K562 (cell line): ENCODE data around the gene PLK5. TPM values are rescaled to one million over a fixed set of nuclear protein-coding genes. Genes with fewer than 3 reads are reported as not detected.
A peak's percentile ranks its signal among the peaks of the same experiment; 100 is the strongest.

Experiments
- ARID1B ChIP-seq: fragments of 450-650 bp; IDR thresholded peaks from 2 replicates; pipeline ENCODE4 v1.6.1; 2016; ENCODE audit warnings: antibody characterized with exemption, mild to moderate bottlenecking, inconsistent platforms
- BRD4 ChIP-seq: fragments of 200-600 bp; sonication (generic); IDR thresholded peaks from 2 replicates; pipeline ENCODE4 v1.6.1; 2017; ENCODE audit warnings: inconsistent platforms
- CHD2 ChIP-seq: IDR thresholded peaks from 2 replicates; pipeline ENCODE4 v1.6.1; 2011; ENCODE audit warnings: low read depth, low read length
- GTF2E2 ChIP-seq: fragments of 200-800 bp; sonication (Bioruptor generic); IDR thresholded peaks from 2 replicates; pipeline ENCODE4 v1.6.1; 2016; ENCODE audit warnings: missing genetic modification characterization, missing compliant biosample characterization
- HDAC2 ChIP-seq: fragments of 450-650 bp; IDR thresholded peaks from 2 replicates; pipeline ENCODE4 v1.6.1; 2016; ENCODE audit warnings: mild to moderate bottlenecking
- HDAC8 ChIP-seq: fragments of 450-650 bp; IDR thresholded peaks from 2 replicates; pipeline ENCODE4 v1.6.1; 2016; ENCODE audit warnings: mild to moderate bottlenecking, missing genetic modification characterization, moderate library complexity, missing compliant biosample characterization
- JUN ChIP-seq, 2 experiments: sonication (generic) in 1 of 2; formaldehyde crosslinking in 1 of 2; IDR thresholded peaks; 2 replicates each; pipeline versions ENCODE4 v1.6.1 to v1.8.0; 2012 to 2022; ENCODE audit warnings: borderline replicate concordance in 2 of 2, mild to moderate bottlenecking in 2 of 2, improper control_type of control experiment in 1 of 2, low read depth in 1 of 2, low read length in 1 of 2, missing genetic modification reagents in 1 of 2
- KDM2B ChIP-seq: fragments of 250-450 bp; sonication (Bioruptor Pico); IDR thresholded peaks from 2 replicates; pipeline ENCODE4 v1.8.0; 2021; ENCODE audit warnings: mild to moderate bottlenecking, moderate library complexity
- MTA3 ChIP-seq: fragments of 450-650 bp; formaldehyde crosslinking; IDR thresholded peaks from 2 replicates; pipeline ENCODE4 v1.6.1; 2017; ENCODE audit warnings: mild to moderate bottlenecking, borderline replicate concordance
- NEUROD1 ChIP-seq: fragments of 150-350 bp; IDR thresholded peaks from 2 replicates; pipeline ENCODE4 v1.6.1; 2014; ENCODE audit warnings: borderline replicate concordance, low read length, low read depth; ENCODE audit not compliant: partially characterized antibody
- PHTF2 ChIP-seq: fragments of 250-450 bp; sonication (Bioruptor Pico); IDR thresholded peaks from 2 replicates; pipeline ENCODE4 v1.5.0; 2021; ENCODE audit warnings: mild to moderate bottlenecking
- RNF2 ChIP-seq: sonication (generic); IDR thresholded peaks from 2 replicates; pipeline ENCODE4 v1.6.1; 2016
- TEAD1 ChIP-seq, 2 experiments: fragments of 450-650 bp in 1 of 2; sonication (generic) in 1 of 2; formaldehyde crosslinking; IDR thresholded peaks; 2 replicates each; pipeline versions ENCODE4 v1.4.0 to v1.8.0; 2020 to 2022; ENCODE audit warnings: mild to moderate bottlenecking in 2 of 2, missing genetic modification reagents in 1 of 2
- ZNF354B ChIP-seq: fragments of 250-450 bp; sonication (Bioruptor Pico); IDR thresholded peaks from 2 replicates; pipeline ENCODE4 v1.4.0; 2020
- polyA plus RNA-seq, 8 experiments: library from polyadenylated mRNA; depleted of rRNA in 4 of 8; stranded (reverse) in 5 of 8; unstranded in 3 of 8; fragments of >200 nt; fragmentation: Nextera tagmentation in 2 of 8; fragmentation: Illumina TruSeq in 1 of 8; extraction: Ambion mirVana in 2 of 8; extraction: Trizol in 1 of 8; gene quantifications; 2 replicates each; pipeline versions ENCODE4 v1.2.1 to v1.2.3, GENCODE V29; 2011 to 2014; ENCODE audit warnings: inconsistent platforms in 1 of 8, missing spikeins in 1 of 8
- total RNA-seq, 7 experiments: library from RNA; depleted of rRNA in 6 of 7; stranded (reverse); fragments of >200 nt in 6 of 7; fragmentation: Illumina TruSeq in 2 of 7; extraction: Trizol in 2 of 7; gene quantifications; 2 replicates each; pipeline versions ENCODE4 v1.2.1 to v1.2.3, GENCODE V29; 2011 to 2021; ENCODE audit warnings: low replicate concordance in 1 of 7
- TF ChIP-seq, protein P1 (sequence below): sonication (generic); formaldehyde crosslinking; IDR thresholded peaks from 2 replicates; pipeline ENCODE4 v1.4.0; 2020; ENCODE audit warnings: mild to moderate bottlenecking, missing genetic modification reagents
- TF ChIP-seq, protein P2 (sequence below), 3 experiments: fragments of 200-800 bp in 1 of 3; fragments of 250-450 bp in 1 of 3; fragments of 450-650 bp in 1 of 3; sonication (Bioruptor Pico) in 1 of 3; sonication (Bioruptor generic) in 1 of 3; formaldehyde crosslinking in 1 of 3; IDR thresholded peaks; 2 replicates each; pipeline versions ENCODE4 v1.6.1 to v1.8.0; 2016 to 2022; ENCODE audit warnings: mild to moderate bottlenecking in 2 of 3, missing genetic modification characterization in 2 of 3, missing compliant biosample characterization in 1 of 3, moderate library complexity in 1 of 3
- TF ChIP-seq, protein P3 (sequence below): IDR thresholded peaks from 2 replicates; pipeline ENCODE4 v1.6.1; 2014; ENCODE audit warnings: antibody characterized with exemption
- TF ChIP-seq, protein P4 (sequence below): sonication (generic); formaldehyde crosslinking; IDR thresholded peaks from 2 replicates; pipeline ENCODE4 v1.8.0; 2022; ENCODE audit warnings: mild to moderate bottlenecking, low read depth, missing genetic modification reagents

The PLK5 gene
- total and polyA plus RNA-seq, 9 of the 15 experiments (the other 6 are each of a cell fraction or from before 2014, with no cell fraction given), result 0.04 to 0.23 (median 0.11) TPM; not detected in 5

DNA sequence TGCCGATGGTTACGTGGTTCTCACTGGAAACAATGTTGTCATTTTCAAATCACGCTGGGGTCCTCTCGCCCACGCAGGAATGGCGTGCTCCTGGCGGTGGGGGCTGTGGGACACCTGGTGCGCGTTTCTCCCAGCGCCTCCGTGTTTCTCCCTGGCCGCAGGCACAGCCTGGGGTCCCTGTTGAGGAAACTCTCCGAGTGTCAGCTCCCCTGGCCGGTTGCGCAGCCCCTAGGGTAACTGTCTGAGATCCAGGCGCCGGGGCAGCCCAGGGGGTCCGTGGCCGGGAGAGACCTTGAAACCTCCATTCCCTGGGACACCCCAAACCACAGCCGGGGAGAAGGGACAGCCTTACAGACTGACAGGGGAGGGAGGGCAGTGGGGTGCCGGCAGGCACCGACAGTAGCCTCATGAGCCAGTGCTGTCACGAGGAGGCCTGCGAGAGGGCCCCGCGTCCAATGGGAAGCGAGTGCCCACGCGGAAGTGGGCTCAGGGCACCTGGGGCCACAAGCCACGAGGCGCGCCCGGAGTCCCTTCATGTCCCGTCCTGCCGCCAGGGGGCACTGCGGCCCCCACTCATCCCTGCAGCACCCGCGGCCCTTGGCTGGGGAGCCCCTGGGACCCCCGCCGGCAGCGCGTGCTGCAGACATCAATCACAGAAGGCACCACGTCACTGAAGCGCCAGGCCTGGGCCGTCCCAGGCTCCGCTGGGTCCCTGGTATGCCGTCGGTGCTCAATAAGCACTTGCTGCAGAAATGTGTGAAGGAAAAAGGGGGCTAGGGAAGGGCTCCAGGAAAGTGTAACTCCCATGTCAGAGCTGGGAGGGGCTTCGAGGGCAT, 20.6 kb upstream of the PLK5 start (continued):
- TF ChIP-seq, protein P1, sequence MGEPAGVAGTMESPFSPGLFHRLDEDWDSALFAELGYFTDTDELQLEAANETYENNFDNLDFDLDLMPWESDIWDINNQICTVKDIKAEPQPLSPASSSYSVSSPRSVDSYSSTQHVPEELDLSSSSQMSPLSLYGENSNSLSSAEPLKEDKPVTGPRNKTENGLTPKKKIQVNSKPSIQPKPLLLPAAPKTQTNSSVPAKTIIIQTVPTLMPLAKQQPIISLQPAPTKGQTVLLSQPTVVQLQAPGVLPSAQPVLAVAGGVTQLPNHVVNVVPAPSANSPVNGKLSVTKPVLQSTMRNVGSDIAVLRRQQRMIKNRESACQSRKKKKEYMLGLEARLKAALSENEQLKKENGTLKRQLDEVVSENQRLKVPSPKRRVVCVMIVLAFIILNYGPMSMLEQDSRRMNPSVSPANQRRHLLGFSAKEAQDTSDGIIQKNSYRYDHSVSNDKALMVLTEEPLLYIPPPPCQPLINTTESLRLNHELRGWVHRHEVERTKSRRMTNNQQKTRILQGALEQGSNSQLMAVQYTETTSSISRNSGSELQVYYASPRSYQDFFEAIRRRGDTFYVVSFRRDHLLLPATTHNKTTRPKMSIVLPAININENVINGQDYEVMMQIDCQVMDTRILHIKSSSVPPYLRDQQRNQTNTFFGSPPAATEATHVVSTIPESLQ (CRISPR knock-in tag), result no peak
- TF ChIP-seq, protein P2, sequence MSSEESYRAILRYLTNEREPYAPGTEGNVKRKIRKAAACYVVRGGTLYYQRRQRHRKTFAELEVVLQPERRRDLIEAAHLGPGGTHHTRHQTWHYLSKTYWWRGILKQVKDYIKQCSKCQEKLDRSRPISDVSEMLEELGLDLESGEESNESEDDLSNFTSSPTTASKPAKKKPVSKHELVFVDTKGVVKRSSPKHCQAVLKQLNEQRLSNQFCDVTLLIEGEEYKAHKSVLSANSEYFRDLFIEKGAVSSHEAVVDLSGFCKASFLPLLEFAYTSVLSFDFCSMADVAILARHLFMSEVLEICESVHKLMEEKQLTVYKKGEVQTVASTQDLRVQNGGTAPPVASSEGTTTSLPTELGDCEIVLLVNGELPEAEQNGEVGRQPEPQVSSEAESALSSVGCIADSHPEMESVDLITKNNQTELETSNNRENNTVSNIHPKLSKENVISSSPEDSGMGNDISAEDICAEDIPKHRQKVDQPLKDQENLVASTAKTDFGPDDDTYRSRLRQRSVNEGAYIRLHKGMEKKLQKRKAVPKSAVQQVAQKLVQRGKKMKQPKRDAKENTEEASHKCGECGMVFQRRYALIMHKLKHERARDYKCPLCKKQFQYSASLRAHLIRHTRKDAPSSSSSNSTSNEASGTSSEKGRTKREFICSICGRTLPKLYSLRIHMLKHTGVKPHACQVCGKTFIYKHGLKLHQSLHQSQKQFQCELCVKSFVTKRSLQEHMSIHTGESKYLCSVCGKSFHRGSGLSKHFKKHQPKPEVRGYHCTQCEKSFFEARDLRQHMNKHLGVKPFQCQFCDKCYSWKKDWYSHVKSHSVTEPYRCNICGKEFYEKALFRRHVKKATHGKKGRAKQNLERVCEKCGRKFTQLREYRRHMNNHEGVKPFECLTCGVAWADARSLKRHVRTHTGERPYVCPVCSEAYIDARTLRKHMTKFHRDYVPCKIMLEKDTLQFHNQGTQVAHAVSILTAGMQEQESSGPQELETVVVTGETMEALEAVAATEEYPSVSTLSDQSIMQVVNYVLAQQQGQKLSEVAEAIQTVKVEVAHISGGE (CRISPR knock-in tag; IDR thresholded peaks at IDR 0.05), result 0 out of 6 replicates have a peak, but pooled peaks of 1 of the 3 experiments have one; percentile 8
- TF ChIP-seq, protein P3, sequence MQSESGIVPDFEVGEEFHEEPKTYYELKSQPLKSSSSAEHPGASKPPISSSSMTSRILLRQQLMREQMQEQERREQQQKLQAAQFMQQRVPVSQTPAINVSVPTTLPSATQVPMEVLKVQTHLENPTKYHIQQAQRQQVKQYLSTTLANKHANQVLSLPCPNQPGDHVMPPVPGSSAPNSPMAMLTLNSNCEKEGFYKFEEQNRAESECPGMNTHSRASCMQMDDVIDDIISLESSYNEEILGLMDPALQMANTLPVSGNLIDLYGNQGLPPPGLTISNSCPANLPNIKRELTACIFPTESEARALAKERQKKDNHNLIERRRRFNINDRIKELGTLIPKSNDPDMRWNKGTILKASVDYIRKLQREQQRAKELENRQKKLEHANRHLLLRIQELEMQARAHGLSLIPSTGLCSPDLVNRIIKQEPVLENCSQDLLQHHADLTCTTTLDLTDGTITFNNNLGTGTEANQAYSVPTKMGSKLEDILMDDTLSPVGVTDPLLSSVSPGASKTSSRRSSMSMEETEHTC, result peak; percentile 50
- TF ChIP-seq NEUROD1, result peak; percentile 30
- TF ChIP-seq JUN (IDR thresholded peaks at IDR 0.05; ENCODE audit: borderline replicate concordance, low read depth, low read length), result no peak; the same call in 1 of the 2 replicates
- TF ChIP-seq JUN (CRISPR knock-in tag; IDR thresholded peaks at IDR 0.05; ENCODE audit: borderline replicate concordance), result no peak
- TF ChIP-seq GTF2E2 (tag), result 0 out of 2 replicates have a peak, but pooled peaks have one; percentile 29
- peak; percentile 27; the same call in 1 of the 2 replicates for TF ChIP-seq CHD2
- 0 out of 2 replicates have a peak, but pooled peaks have one; percentile 21 for TF ChIP-seq ARID1B
- no peak for TF ChIP-seq ZNF354B (CRISPR knock-in tag)
- TF ChIP-seq TEAD1 (CRISPR knock-in tag; IDR thresholded peaks at IDR 0.05), result peak; percentile 40 to 63; a peak in 1 of 4 replicates
- no peak for TF ChIP-seq KDM2B (CRISPR knock-in tag)
- peak; percentile 65 for TF ChIP-seq RNF2
- 0 out of 2 replicates have a peak, but pooled peaks have one; percentile 69 for TF ChIP-seq HDAC8 (tag)
- peak; percentile 46; the same call in 1 of the 2 replicates for TF ChIP-seq HDAC2
- TF ChIP-seq BRD4, result no peak
- TF ChIP-seq, protein P4, sequence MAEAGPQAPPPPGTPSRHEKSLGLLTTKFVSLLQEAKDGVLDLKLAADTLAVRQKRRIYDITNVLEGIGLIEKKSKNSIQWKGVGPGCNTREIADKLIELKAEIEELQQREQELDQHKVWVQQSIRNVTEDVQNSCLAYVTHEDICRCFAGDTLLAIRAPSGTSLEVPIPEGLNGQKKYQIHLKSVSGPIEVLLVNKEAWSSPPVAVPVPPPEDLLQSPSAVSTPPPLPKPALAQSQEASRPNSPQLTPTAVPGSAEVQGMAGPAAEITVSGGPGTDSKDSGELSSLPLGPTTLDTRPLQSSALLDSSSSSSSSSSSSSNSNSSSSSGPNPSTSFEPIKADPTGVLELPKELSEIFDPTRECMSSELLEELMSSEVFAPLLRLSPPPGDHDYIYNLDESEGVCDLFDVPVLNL (CRISPR knock-in tag), result 0 out of 2 replicates have a peak, but pooled peaks have one; percentile 18
- TF ChIP-seq PHTF2 (CRISPR knock-in tag), result no peak
- peak; percentile 92 for TF ChIP-seq MTA3
